ENCODE data around the gene AATF.

AATF gene

DNA sequence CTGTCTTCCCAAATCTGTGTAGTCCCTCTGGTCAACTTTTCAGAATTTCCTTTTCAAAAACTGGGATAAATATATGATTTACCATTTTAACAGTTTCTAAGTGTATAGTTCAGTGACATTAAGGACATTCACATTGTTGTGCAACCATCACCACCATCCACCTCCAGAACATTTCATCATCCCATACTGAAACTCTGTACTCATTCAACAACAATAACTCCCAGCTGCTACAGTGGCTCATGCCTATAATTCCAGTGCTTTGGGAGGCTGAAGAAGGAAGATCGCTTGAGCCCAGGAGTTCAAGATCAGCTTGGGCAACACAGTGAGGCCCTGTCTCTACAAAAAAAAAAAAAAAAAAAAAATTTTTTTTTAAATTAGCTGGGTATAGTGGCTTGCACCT lies 131.0 kb downstream of the AATF start:
- no peak overlapping the region for H3K4me3 ChIP-seq (ENCODE audit: low read depth, low read length)
- DNase-seq (ENCODE audit: low read depth, low spot score), result no peak
- TF ChIP-seq, protein P1, sequence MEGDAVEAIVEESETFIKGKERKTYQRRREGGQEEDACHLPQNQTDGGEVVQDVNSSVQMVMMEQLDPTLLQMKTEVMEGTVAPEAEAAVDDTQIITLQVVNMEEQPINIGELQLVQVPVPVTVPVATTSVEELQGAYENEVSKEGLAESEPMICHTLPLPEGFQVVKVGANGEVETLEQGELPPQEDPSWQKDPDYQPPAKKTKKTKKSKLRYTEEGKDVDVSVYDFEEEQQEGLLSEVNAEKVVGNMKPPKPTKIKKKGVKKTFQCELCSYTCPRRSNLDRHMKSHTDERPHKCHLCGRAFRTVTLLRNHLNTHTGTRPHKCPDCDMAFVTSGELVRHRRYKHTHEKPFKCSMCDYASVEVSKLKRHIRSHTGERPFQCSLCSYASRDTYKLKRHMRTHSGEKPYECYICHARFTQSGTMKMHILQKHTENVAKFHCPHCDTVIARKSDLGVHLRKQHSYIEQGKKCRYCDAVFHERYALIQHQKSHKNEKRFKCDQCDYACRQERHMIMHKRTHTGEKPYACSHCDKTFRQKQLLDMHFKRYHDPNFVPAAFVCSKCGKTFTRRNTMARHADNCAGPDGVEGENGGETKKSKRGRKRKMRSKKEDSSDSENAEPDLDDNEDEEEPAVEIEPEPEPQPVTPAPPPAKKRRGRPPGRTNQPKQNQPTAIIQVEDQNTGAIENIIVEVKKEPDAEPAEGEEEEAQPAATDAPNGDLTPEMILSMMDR (IDR thresholded peaks at IDR 0.05; ENCODE audit: insufficient read depth, low read length, missing control alignments), result no peak
- ChIA-PET POLR2A (no interaction called here), CTCF (interaction anchor here (0.7 to 1.2 kb wide), 2 partner anchors 10 to 17 kb away, joined by 3 read pairs; no protein-coding TSS in a partner anchor)

GRCh38 chr17:37081287-37081686 lies 132.5 kb downstream of the AATF start:
- H3K4me3 ChIP-seq (ENCODE audit: low read depth, low read length), result no peak overlapping the region
- TF ChIP-seq, protein P1 (IDR thresholded peaks at IDR 0.05; ENCODE audit: insufficient read depth, low read length, missing control alignments), result no peak
- ChIA-PET POLR2A (no interaction called here), CTCF (interaction anchor here (1.3 kb wide), 1 partner anchor 34 kb away, joined by 3 read pairs; no protein-coding TSS in a partner anchor)
- DNase-seq (ENCODE audit: low read depth, low spot score), result no peak

- CTCF ChIA-PET, result interaction anchor here (0.9 to 1.0 kb wide), 2 partner anchors 35 to 479 kb away, joined by 3 to 4 read pairs; no protein-coding TSS in a partner anchor
- POLR2A ChIA-PET, result no interaction called here
- TF ChIP-seq, protein P1 (IDR thresholded peaks at IDR 0.05; ENCODE audit: insufficient read depth, low read length, missing control alignments), result no peak
- no peak overlapping the region for H3K4me3 ChIP-seq (ENCODE audit: low read depth, low read length)
- DNase-seq (ENCODE audit: low read depth, low spot score), result no peak
These were observed 133.6 kb downstream of the AATF start for GRCh38 chr17:37082311-37082860.

DNA sequence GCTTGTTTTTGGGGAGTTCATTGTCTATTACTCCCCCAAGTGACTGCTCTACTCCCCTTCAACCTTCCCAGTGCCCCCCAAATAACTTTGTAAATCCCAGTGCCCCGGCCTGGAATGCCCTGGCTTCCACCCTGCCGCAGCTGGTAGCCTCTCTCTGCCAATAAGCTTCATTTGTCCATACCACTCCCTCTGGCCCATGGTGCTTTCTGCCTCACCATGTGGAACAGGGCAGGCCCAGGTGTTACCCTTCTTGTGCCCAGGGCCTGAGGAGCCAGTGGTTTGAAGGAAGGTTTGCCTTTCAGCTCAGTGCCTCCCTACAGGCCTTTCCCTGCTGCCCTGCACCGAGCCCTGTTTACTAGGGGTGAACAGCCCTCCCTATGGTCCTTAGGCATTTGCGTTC lies 134.2 kb downstream of the AATF start:
- ChIA-PET CTCF (interaction anchor here (0.9 to 1.0 kb wide), 2 partner anchors 35 to 480 kb away, joined by 3 to 4 read pairs; no protein-coding TSS in a partner anchor), POLR2A (no interaction called here)
- DNase-seq (ENCODE audit: low read depth, low spot score), result no peak
- H3K4me3 ChIP-seq (ENCODE audit: low read depth, low read length), result no peak overlapping the region
- TF ChIP-seq, protein P1 (IDR thresholded peaks at IDR 0.05; ENCODE audit: insufficient read depth, low read length, missing control alignments), result no peak

DNA sequence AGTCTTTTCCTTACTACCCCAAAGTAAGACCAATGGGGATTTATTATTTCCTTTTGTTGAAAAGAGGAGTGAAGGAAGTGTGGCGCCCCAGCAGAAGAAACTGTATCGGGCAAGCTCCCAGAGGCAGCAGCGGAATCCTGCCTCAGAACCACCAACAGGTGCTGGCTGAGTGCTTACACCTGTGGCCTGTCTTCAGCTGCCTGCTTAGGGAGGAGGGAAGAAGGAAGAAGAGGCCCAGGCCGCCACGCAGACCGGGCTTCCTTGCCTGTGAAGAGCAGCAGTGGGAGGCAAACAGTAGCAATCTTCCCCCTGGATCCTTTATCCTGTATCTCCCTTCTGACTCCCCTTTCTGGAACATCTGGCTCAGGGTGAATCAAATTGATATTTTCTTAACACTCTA lies 134.7 kb downstream of the AATF start:
- POLR2A ChIA-PET, result no interaction called here

DNA sequence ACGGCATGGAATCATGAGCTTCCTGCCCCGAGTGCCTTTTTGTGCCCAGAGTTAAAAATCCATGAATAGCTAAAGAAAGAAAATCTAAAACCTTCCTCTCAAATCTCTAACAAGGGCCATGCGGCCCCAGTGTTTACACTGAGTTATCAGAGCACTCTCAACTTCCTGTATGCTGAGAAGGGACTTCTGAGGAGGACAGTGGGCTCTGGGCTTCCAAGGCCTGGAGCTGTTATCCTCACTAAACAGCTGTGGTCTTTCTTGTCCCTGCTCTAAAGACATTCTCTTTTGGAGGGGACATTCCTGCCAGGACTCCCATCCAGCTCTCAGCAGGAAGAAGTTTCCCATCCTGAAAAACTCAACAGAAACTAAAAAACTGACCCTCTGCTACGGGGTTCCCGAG lies 135.6 kb downstream of the AATF start:
- H3K4me3 ChIP-seq (ENCODE audit: low read depth, low read length), result no peak overlapping the region
- no peak for DNase-seq (ENCODE audit: low read depth, low spot score)
- POLR2A ChIA-PET, result no interaction called here
- TF ChIP-seq, protein P1 (IDR thresholded peaks at IDR 0.05; ENCODE audit: insufficient read depth, low read length, missing control alignments), result no peak
- CTCF ChIA-PET, result interaction anchor here (2.5 kb wide), 1 partner anchor 37 kb away, joined by 14 read pairs; no protein-coding TSS in a partner anchor

More for the DNA sequence above, 134.7 kb downstream of the AATF start:
- CTCF ChIA-PET, result no interaction called here
- DNase-seq (ENCODE audit: low read depth, low spot score), result no peak
- TF ChIP-seq, protein P1 (IDR thresholded peaks at IDR 0.05; ENCODE audit: insufficient read depth, low read length, missing control alignments), result no peak
- no peak overlapping the region for H3K4me3 ChIP-seq (ENCODE audit: low read depth, low read length)

Measured in AG04449 (cell line).